SK-N-SH (cell line): ENCODE measurements around the gene ZEB2. TPM values are rescaled to one million over a fixed set of nuclear protein-coding genes. Genes with fewer than 3 reads are reported as not detected.

Experiments used
- CTCF ChIA-PET: fragments of 300-600, 350-600 bp; formaldehyde crosslinking; extraction: SDS; loops from one replicate; lab custom pipeline; 2021; lab: Yijun Ruan, JAX
- POLR2A ChIA-PET: fragments of 350-600 bp; sonication (Branson Sonifier 250); formaldehyde crosslinking; extraction: SDS; loops from one replicate; lab custom pipeline; 2020; ENCODE audit warnings: antibody characterized with exemption, inconsistent platforms; lab: Yijun Ruan, JAX
- DNase-seq: peaks from one replicate; pipeline ENCODE4 v3.0.0; 2012
- H2AFZ ChIP-seq: fragments of 200-600 bp; sonication (generic); 2 replicates; pipeline ENCODE4 v1.8.1; 2016; ENCODE audit warnings: antibody characterized with exemption, mild to moderate bottlenecking, low read depth
- H3F3A ChIP-seq: fragments of 200-600 bp; sonication (generic); replicated peaks from 2 replicates; pipeline ENCODE3; 2016; ENCODE audit warnings: antibody characterized with exemption, mild to moderate bottlenecking; ENCODE audit not compliant: insufficient read depth
- H3K27ac ChIP-seq, 2 experiments: fragments of 200-500 bp in 1 of 2; fragments of 200-600 bp in 1 of 2; sonication (Bioruptor generic) in 1 of 2; sonication (generic), shearing (Covaris generic) in 1 of 2; 2 replicates each; pipeline versions ENCODE4 v1.5.1 to v1.6.1; 2014 to 2016; ENCODE audit warnings: low read depth in 2 of 2, inconsistent platforms in 1 of 2, low read length in 1 of 2, mild to moderate bottlenecking in 1 of 2, mixed read lengths in 1 of 2
- H3K27me3 ChIP-seq: fragments of 200-600 bp; sonication (generic), shearing (Covaris generic); 2 replicates; pipeline ENCODE4 v1.6.1; 2016; ENCODE audit warnings: mixed run types; ENCODE audit not compliant: insufficient read depth
- H3K36me3 ChIP-seq, 2 experiments: fragments of 200-500 bp in 1 of 2; fragments of 200-600 bp in 1 of 2; sonication (Bioruptor generic) in 1 of 2; sonication (generic) in 1 of 2; replicated peaks in 1 of 2; 2 replicates each; pipeline versions ENCODE3 to v1.5.1; 2014 to 2016; ENCODE audit warnings: low read length in 1 of 2, mild to moderate bottlenecking in 1 of 2; ENCODE audit not compliant: insufficient read depth in 2 of 2, control insufficient read depth in 1 of 2
- H3K4me1 ChIP-seq, 2 experiments: fragments of 200-500 bp in 1 of 2; fragments of 200-600 bp in 1 of 2; sonication (Bioruptor generic) in 1 of 2; sonication (generic), shearing (Covaris generic) in 1 of 2; 2 replicates each; pipeline versions ENCODE4 v1.5.1 to v1.6.1; 2014 to 2016; ENCODE audit warnings: low read depth in 1 of 2, low read length in 1 of 2, mixed run types in 1 of 2; ENCODE audit not compliant: insufficient read depth in 2 of 2, control insufficient read depth in 1 of 2
- H3K4me2 ChIP-seq: fragments of 200-600 bp; sonication (generic), shearing (Covaris generic); 2 replicates; pipeline ENCODE4 v1.6.1; 2017; ENCODE audit warnings: mixed run types
- H3K4me3 ChIP-seq, 2 experiments: fragments of 200-500 bp in 1 of 2; fragments of 200-600 bp in 1 of 2; sonication (Bioruptor generic) in 1 of 2; sonication (generic), shearing (Covaris generic) in 1 of 2; 2 replicates each; pipeline versions ENCODE4 v1.5.1 to v1.8.1; 2014 to 2016; ENCODE audit warnings: low read depth in 2 of 2, inconsistent platforms in 1 of 2, low read length in 1 of 2, mild to moderate bottlenecking in 1 of 2, mixed read lengths in 1 of 2, moderate library complexity in 1 of 2
- H3K79me2 ChIP-seq: fragments of 200-600 bp; sonication (generic); 2 replicates; pipeline ENCODE4 v1.8.1; 2017; ENCODE audit warnings: mild to moderate bottlenecking; ENCODE audit not compliant: insufficient read depth
- H3K9ac ChIP-seq: fragments of 200-600 bp; sonication (generic); 2 replicates; pipeline ENCODE4 v1.6.1; 2017; ENCODE audit warnings: mixed run types
- H3K9me2 ChIP-seq: fragments of 200-600 bp; sonication (generic); 2 replicates; pipeline ENCODE4 v1.6.1; 2017; ENCODE audit warnings: mixed run types
- H3K9me3 ChIP-seq: fragments of 200-600 bp; sonication (generic); 2 replicates; pipeline ENCODE4 v1.6.1; 2017; ENCODE audit warnings: mixed run types, mild to moderate bottlenecking, moderate library complexity
- H4K20me1 ChIP-seq: fragments of 200-600 bp; sonication (generic); 2 replicates; pipeline ENCODE4 v1.6.1; 2017; ENCODE audit warnings: mild to moderate bottlenecking, mixed run types; ENCODE audit not compliant: insufficient read depth
- CHD2 ChIP-seq: fragments of 150-350 bp; IDR thresholded peaks from 2 replicates; pipeline ENCODE4 v1.6.1; 2018; ENCODE audit warnings: low read length; ENCODE audit not compliant: partially characterized antibody
- ELF1 ChIP-seq: IDR thresholded peaks from 2 replicates; pipeline ENCODE4 v1.4.0; 2012
- EP300 ChIP-seq, 2 experiments: IDR thresholded peaks; 2 replicates each; pipeline versions ENCODE4 v1.4.0 to v1.6.1; 2012; ENCODE audit warnings: borderline replicate concordance in 1 of 2, low read depth in 1 of 2, low read length in 1 of 2
- FOXJ3 ChIP-seq: sonication (generic); formaldehyde crosslinking; IDR thresholded peaks from 2 replicates; pipeline ENCODE4 v1.5.1; 2020; ENCODE audit warnings: mild to moderate bottlenecking, missing genetic modification reagents
- GABPA ChIP-seq: IDR thresholded peaks from 2 replicates; pipeline ENCODE4 v1.4.0; 2012; ENCODE audit warnings: low read depth, mild to moderate bottlenecking
- GATA2 ChIP-seq: sonication (generic); formaldehyde crosslinking; IDR thresholded peaks from 2 replicates; pipeline ENCODE4 v1.5.0; 2020; ENCODE audit warnings: mild to moderate bottlenecking, missing genetic modification reagents
- JUND ChIP-seq: IDR thresholded peaks from 2 replicates; pipeline ENCODE4 v1.4.0; 2012
- POLR2AphosphoS5 ChIP-seq: IDR thresholded peaks from 2 replicates; pipeline ENCODE4 v1.6.1; 2012; ENCODE audit warnings: low read depth, low read length
- RCOR1 ChIP-seq: fragments of 150-350 bp; IDR thresholded peaks from 2 replicates; pipeline ENCODE4 v1.6.1; 2017; ENCODE audit warnings: antibody characterized with exemption, low read length
- TAF1 ChIP-seq: IDR thresholded peaks from 2 replicates; pipeline ENCODE4 v1.6.1; 2012; ENCODE audit warnings: low read depth, mild to moderate bottlenecking, low read length, moderate library complexity, borderline replicate concordance
- USF2 ChIP-seq: fragments of 150-350 bp; IDR thresholded peaks from 2 replicates; pipeline ENCODE4 v1.6.1; 2017; ENCODE audit warnings: antibody characterized with exemption, low read length, low read depth, borderline replicate concordance
- WGBS: methylation state at CpG from one replicate; pipeline ENCODE4 v1.1.6; 2017; ENCODE audit warnings: low lambda C conversion rate; 5-methylcytosine and 5-hydroxymethylcytosine counted together
- polyA plus RNA-seq, 3 experiments: library from polyadenylated mRNA; depleted of rRNA; stranded (reverse); fragments of >200 nt; gene quantifications; 2 replicates each; pipeline ENCODE4 v1.2.3, GENCODE V29; 2012

Gene ZEB2
- polyA plus RNA-seq, 1 of the 3 experiments (the other 2 are of a cell fraction) = 16.3 TPM

- no peak for TF ChIP-seq CHD2
- no peak for TF ChIP-seq TAF1
- TF ChIP-seq ELF1 = no peak
- no peak for TF ChIP-seq JUND
Measured at GRCh38 chr2:144431998-144432397, 87.9 kb downstream of the ZEB2 start (continued).

GRCh38 chr2:144431392-144431783, 88.5 kb downstream of the ZEB2 start:
- POLR2A ChIA-PET = interaction anchor here (0.5 kb wide), 1 partner anchor 87 kb away, joined by 4 read pairs; no protein-coding TSS in a partner anchor

GRCh38 chr2:144430722-144431391, 89.1 kb downstream of the ZEB2 start:
- H3K4me2 ChIP-seq = no peak overlapping the region
- no peaks in the 10 kb centered on the region for H3K9me2 ChIP-seq
- WGBS = 82% methylated on average over 10 of the region's 10 CpGs
- peaks cover 22% of the 10 kb centered on the region for H3F3A ChIP-seq
- TF ChIP-seq GABPA (no peak), GATA2 (CRISPR knock-in tag) (peak; percentile 18; the same call in 1 of the 2 replicates), EP300 (IDR thresholded peaks at IDR 0.05; ENCODE audit: borderline replicate concordance in 1 of 2, low read depth in 1 of 2, low read length in 1 of 2) (peak in 1 of 2 experiments; percentile 42; a peak in 1 of 4 replicates), RCOR1 (peak; percentile 56; the same call in 1 of the 2 replicates), FOXJ3 (CRISPR knock-in tag) (no peak), POLR2AphosphoS5 (no peak), CHD2 (peak; percentile 21)
- no peaks in the 10 kb centered on the region for H3K27me3 ChIP-seq
- peaks cover 40% of the 10 kb centered on the region; the same call in 1 of the 2 replicates for H4K20me1 ChIP-seq
- no peak overlapping the region for H3K4me3 ChIP-seq
- H2AFZ ChIP-seq = no peak overlapping the region
- POLR2A ChIA-PET = interaction anchor here (0.5 kb wide), 2 partner anchors 87 to 363 kb away, joined by 3 to 4 read pairs; no protein-coding TSS in a partner anchor
- peaks cover 20 to 35% of the 10 kb centered on the region in 2 experiments for H3K36me3 ChIP-seq
- H3K79me2 ChIP-seq = peaks cover 70% of the 10 kb centered on the region
- peak; percentile 8 for DNase-seq
- peak overlapping the region in 1 of 2 experiments; percentile 92; a peak in 3 of 4 replicates for H3K27ac ChIP-seq
- H3K4me1 ChIP-seq = peaks cover 14 to 19% of the 10 kb centered on the region in 2 experiments; a peak in 3 of 4 replicates
- H3K9ac ChIP-seq = no peak overlapping the region
- CTCF ChIA-PET = interaction anchor here (0.6 to 1.5 kb wide), 3 partner anchors 13 to 24 kb away, joined by 3 to 5 read pairs (median 3); no protein-coding TSS in a partner anchor
- H3K9me3 ChIP-seq = no peaks in the 10 kb centered on the region

More at GRCh38 chr2:144431392-144431783, 88.5 kb downstream of the ZEB2 start:
- no peak overlapping the region for H3K9ac ChIP-seq
- H3F3A ChIP-seq = peaks cover 22% of the 10 kb centered on the region
- H3K4me2 ChIP-seq = no peak overlapping the region
- CTCF ChIA-PET = interaction anchor here (0.6 to 1.5 kb wide), 2 partner anchors 13 to 23 kb away, joined by 3 to 5 read pairs; no protein-coding TSS in a partner anchor
- WGBS = 72% methylated on average over 8 of the region's 8 CpGs
- peaks cover 10 to 19% of the 10 kb centered on the region in 2 experiments; a peak in 3 of 4 replicates for H3K4me1 ChIP-seq
- no peak overlapping the region for H2AFZ ChIP-seq
- H3K79me2 ChIP-seq = peaks cover 67% of the 10 kb centered on the region
- peaks cover 40% of the 10 kb centered on the region; the same call in 1 of the 2 replicates for H4K20me1 ChIP-seq
- peaks cover 20 to 41% of the 10 kb centered on the region in 2 experiments for H3K36me3 ChIP-seq
- H3K27me3 ChIP-seq = no peaks in the 10 kb centered on the region
- no peak for DNase-seq
- TF ChIP-seq GATA2 (CRISPR knock-in tag) (no peak), USF2 (no peak)
- TF ChIP-seq, all 33 proteins: peak for 0
- H3K27ac ChIP-seq = peak overlapping the region in 1 of 2 experiments; percentile 92; a peak in 3 of 4 replicates
- H3K4me3 ChIP-seq = no peak overlapping the region; a peak in 1 of 4 replicates
- H3K9me3 ChIP-seq = no peaks in the 10 kb centered on the region
- H3K9me2 ChIP-seq = no peaks in the 10 kb centered on the region
